Neural progenitor cell (in vitro differentiated cells): ENCODE measurements around the gene ORC4. TPM values are rescaled to one million over a fixed set of nuclear protein-coding genes. Genes with fewer than 3 reads are reported as not detected.

ENCODE experiments used
- DNase-seq: peaks from one replicate; pipeline ENCODE4 v3.0.0-alpha.2; 2016; ENCODE audit warnings: low spot score
- H2AFZ ChIP-seq: fragments of 200-600 bp; sonication (generic); replicated peaks from 2 replicates; pipeline ENCODE4 v1.6.1; 2016; ENCODE audit warnings: antibody characterized with exemption
- H3F3A ChIP-seq: fragments of 200-600 bp; sonication (generic); 2 replicates; pipeline ENCODE4 v1.6.1; 2016; ENCODE audit warnings: antibody characterized with exemption, low read depth
- H3K27ac ChIP-seq: fragments of 200-600 bp; sonication (generic); 2 replicates; pipeline ENCODE4 v1.5.1; 2016; ENCODE audit warnings: mild to moderate bottlenecking
- H3K27me3 ChIP-seq: fragments of 200-600 bp; sonication (generic); 2 replicates; pipeline ENCODE4 v1.6.1; 2016; ENCODE audit warnings: mild to moderate bottlenecking, moderate library complexity
- H3K36me3 ChIP-seq: fragments of 200-600 bp; sonication (generic); 2 replicates; pipeline ENCODE4 v1.5.1; 2016
- H3K4me1 ChIP-seq: fragments of 200-600 bp; sonication (generic); 2 replicates; pipeline ENCODE4 v1.6.1; 2016; ENCODE audit warnings: mixed run types
- H3K4me2 ChIP-seq: fragments of 200-600 bp; sonication (generic); 2 replicates; pipeline ENCODE4 v1.6.1; 2016
- H3K4me3 ChIP-seq: fragments of 200-600 bp; sonication (generic); 2 replicates; pipeline ENCODE4 v1.5.1; 2016
- H3K79me2 ChIP-seq: fragments of 200-600 bp; sonication (generic); 2 replicates; pipeline ENCODE4 v1.6.1; 2016; ENCODE audit warnings: low read depth
- H3K9ac ChIP-seq: fragments of 200-600 bp; sonication (generic); 2 replicates; pipeline ENCODE4 v1.6.1; 2016
- H3K9me3 ChIP-seq: fragments of 200-600 bp; sonication (generic); 2 replicates; pipeline ENCODE4 v1.5.1; 2016; ENCODE audit warnings: low read depth
- H4K20me1 ChIP-seq: fragments of 200-600 bp; sonication (generic); 2 replicates; pipeline ENCODE4 v1.6.1; 2016; ENCODE audit warnings: low read depth
- H3K27ac Mint-ChIP-seq: 3 replicates; pipeline ENCODE4 v1.8.0; 2021; ENCODE audit warnings: mixed read lengths
- H3K27me3 Mint-ChIP-seq: 2 replicates; pipeline ENCODE4 v1.8.0; 2022; ENCODE audit warnings: low read depth, mild to moderate bottlenecking, inconsistent platforms, moderate library complexity, mixed read lengths; ENCODE audit not compliant: insufficient read depth
- H3K36me3 Mint-ChIP-seq: 3 replicates; pipeline ENCODE4 v1.8.0; 2021; ENCODE audit warnings: mixed read lengths
- H3K4me1 Mint-ChIP-seq: 3 replicates; pipeline ENCODE4 v1.8.0; 2021; ENCODE audit warnings: mixed read lengths
- H3K4me3 Mint-ChIP-seq: 3 replicates; pipeline ENCODE4 v1.8.0; 2021; ENCODE audit warnings: mild to moderate bottlenecking, moderate library complexity, mixed read lengths
- H3K9me3 Mint-ChIP-seq: 3 replicates; pipeline ENCODE4 v1.8.0; 2020; ENCODE audit warnings: mixed read lengths
- EZH2 ChIP-seq: fragments of 200-600 bp; sonication (generic); IDR thresholded peaks from 2 replicates; pipeline ENCODE4 v1.6.1; 2017; ENCODE audit warnings: antibody characterized with exemption, mild to moderate bottlenecking, moderate library complexity
- EZH2phosphoT487 ChIP-seq: fragments of 200-600 bp; sonication (generic); IDR thresholded peaks from 2 replicates; pipeline ENCODE4 v1.6.1; 2017; ENCODE audit warnings: antibody characterized with exemption
- total RNA-seq: library from RNA; depleted of rRNA; stranded (reverse); fragments of >200 nt; gene quantifications from 2 replicates; pipeline ENCODE4 v1.2.3, GENCODE V29; 2015; ENCODE audit warnings: low replicate concordance
- TF ChIP-seq, protein P1 (sequence below): fragments of 200-600 bp; sonication (generic); IDR thresholded peaks from 2 replicates; pipeline ENCODE4 v1.5.1; 2017; ENCODE audit warnings: antibody characterized with exemption, mild to moderate bottlenecking

The ORC4 gene
- total RNA-seq, 1 donor from 2014 or later: 314 TPM

GRCh38 chr2:147945660-147946059 is 74.9 kb downstream of the ORC4 start:
- no peaks in the 10 kb centered on the region for H3K27me3 Mint-ChIP-seq
- Histone ChIP-seq H3K4me1 (no peaks in the 10 kb centered on the region), H3K4me3 (no peak overlapping the region), H4K20me1 (peaks cover 20% of the 10 kb centered on the region), H3K9ac (no peak overlapping the region), H3K79me2 (no peaks in the 10 kb centered on the region), H3K27me3 (no peaks in the 10 kb centered on the region), H3K27ac (no peak overlapping the region), H3F3A (no peaks in the 10 kb centered on the region), H3K36me3 (peaks cover 6% of the 10 kb centered on the region), H2AFZ (no peak overlapping the region), H3K9me3 (no peaks in the 10 kb centered on the region), H3K4me2 (no peak overlapping the region)
- peaks cover 8% of the 10 kb centered on the region for H3K36me3 Mint-ChIP-seq
- no peaks in the 10 kb centered on the region for H3K4me1 Mint-ChIP-seq
- no peak overlapping the region for H3K4me3 Mint-ChIP-seq
- TF ChIP-seq EZH2phosphoT487 (no peak), EZH2 (no peak)
- TF ChIP-seq, protein P1, sequence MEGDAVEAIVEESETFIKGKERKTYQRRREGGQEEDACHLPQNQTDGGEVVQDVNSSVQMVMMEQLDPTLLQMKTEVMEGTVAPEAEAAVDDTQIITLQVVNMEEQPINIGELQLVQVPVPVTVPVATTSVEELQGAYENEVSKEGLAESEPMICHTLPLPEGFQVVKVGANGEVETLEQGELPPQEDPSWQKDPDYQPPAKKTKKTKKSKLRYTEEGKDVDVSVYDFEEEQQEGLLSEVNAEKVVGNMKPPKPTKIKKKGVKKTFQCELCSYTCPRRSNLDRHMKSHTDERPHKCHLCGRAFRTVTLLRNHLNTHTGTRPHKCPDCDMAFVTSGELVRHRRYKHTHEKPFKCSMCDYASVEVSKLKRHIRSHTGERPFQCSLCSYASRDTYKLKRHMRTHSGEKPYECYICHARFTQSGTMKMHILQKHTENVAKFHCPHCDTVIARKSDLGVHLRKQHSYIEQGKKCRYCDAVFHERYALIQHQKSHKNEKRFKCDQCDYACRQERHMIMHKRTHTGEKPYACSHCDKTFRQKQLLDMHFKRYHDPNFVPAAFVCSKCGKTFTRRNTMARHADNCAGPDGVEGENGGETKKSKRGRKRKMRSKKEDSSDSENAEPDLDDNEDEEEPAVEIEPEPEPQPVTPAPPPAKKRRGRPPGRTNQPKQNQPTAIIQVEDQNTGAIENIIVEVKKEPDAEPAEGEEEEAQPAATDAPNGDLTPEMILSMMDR: no peak
- H3K9me3 Mint-ChIP-seq: no peaks in the 10 kb centered on the region
- H3K27ac Mint-ChIP-seq: no peak overlapping the region
- DNase-seq: peak; percentile 40

DNA sequence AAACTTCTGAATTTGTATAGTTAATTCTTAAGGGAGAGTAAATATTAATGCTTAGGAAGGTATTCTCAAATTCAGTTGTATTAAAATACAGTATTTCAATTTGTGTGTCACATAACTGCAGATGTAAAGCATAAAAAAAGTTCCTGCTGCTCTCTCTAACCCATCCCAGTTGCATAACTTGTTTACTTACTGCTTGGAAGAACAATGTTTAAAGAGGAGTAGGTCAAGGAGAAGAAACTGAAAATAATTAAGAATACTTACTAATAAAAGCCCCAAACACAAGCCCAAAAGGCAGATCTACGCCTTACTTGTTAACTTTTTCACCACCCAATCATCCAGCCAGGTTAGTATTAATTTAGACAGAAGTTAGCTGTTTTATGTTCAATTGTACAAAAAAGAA is 81.2 kb downstream of the ORC4 start:
- H3F3A ChIP-seq: peaks cover 11% of the 10 kb centered on the region
- H2AFZ ChIP-seq: no peak overlapping the region
- H3K27ac ChIP-seq: no peak overlapping the region
- Mint-ChIP-seq H3K4me3 (no peak overlapping the region), H3K27me3 (no peaks in the 10 kb centered on the region), H3K27ac (no peak overlapping the region), H3K9me3 (no peaks in the 10 kb centered on the region), H3K4me1 (no peaks in the 10 kb centered on the region), H3K36me3 (peaks cover 7% of the 10 kb centered on the region)
- H3K4me2 ChIP-seq: no peak overlapping the region
- H3K27me3 ChIP-seq: no peaks in the 10 kb centered on the region
- H3K4me1 ChIP-seq: no peaks in the 10 kb centered on the region
- H3K9me3 ChIP-seq: no peaks in the 10 kb centered on the region
- no peaks in the 10 kb centered on the region for H3K79me2 ChIP-seq
- no peaks in the 10 kb centered on the region for H4K20me1 ChIP-seq
- H3K9ac ChIP-seq: no peak overlapping the region
- H3K4me3 ChIP-seq: no peak overlapping the region
- peaks cover 33% of the 10 kb centered on the region for H3K36me3 ChIP-seq
- no peak for DNase-seq
- no peak for TF ChIP-seq EZH2
- no peak for TF ChIP-seq EZH2phosphoT487
- TF ChIP-seq, protein P1: no peak

DNA sequence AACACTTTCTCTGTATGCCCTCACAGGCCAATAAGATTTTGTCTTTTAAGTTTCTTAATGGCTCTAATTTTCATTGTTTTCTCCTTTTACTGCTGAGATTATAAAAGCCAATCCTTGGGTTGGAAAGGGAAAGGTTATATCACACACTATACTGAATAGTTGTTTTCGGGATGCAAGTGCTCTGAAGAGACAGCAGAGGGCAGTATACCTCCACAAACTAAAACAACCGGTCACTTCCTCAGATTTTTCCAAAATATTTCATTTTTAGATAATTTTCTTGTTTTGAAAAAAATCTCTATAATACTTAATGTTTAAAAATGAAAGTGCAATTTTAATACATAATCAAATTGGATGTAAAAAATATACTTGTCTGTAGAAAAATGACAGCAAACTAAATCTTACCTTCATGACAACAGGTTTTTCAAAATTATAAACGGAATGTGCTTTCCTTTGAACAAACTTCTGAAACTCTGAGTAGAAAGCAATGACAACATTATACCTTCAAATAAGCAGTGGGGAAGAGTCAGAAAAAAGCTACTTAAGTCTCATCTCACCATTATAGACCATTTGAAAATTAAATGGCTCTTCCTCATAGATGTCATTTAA is 82.7 kb downstream of the ORC4 start:
- Histone ChIP-seq H3K4me1 (no peaks in the 10 kb centered on the region), H3K27ac (no peak overlapping the region), H3K79me2 (no peaks in the 10 kb centered on the region), H4K20me1 (no peaks in the 10 kb centered on the region), H2AFZ (no peak overlapping the region), H3K9me3 (no peaks in the 10 kb centered on the region), H3K9ac (no peak overlapping the region), H3K27me3 (no peaks in the 10 kb centered on the region), H3K4me2 (no peak overlapping the region), H3K4me3 (no peak overlapping the region), H3F3A (peaks cover 11% of the 10 kb centered on the region), H3K36me3 (peaks cover 32% of the 10 kb centered on the region)
- peak; percentile 39 for DNase-seq
- no peaks in the 10 kb centered on the region for H3K4me1 Mint-ChIP-seq
- H3K27me3 Mint-ChIP-seq: no peaks in the 10 kb centered on the region
- no peaks in the 10 kb centered on the region for H3K9me3 Mint-ChIP-seq
- TF ChIP-seq EZH2 (no peak), EZH2phosphoT487 (no peak)
- TF ChIP-seq, protein P1: peak; percentile 93
- H3K4me3 Mint-ChIP-seq: no peak overlapping the region
- no peak overlapping the region for H3K27ac Mint-ChIP-seq
- H3K36me3 Mint-ChIP-seq: peaks cover 11% of the 10 kb centered on the region
